Measurements from ENCODE around the gene AOC2. TPM values are rescaled to one million over a fixed set of nuclear protein-coding genes. Genes with fewer than 3 reads are reported as not detected.

Gene AOC2
- total and polyA plus RNA-seq, 2 of the 8 experiments (the other 6 are each of a cell fraction or from before 2014, with no cell fraction given) = 4.2 to 4.7 TPM

GRCh38 chr17:42797067-42798007 lies 47.0 kb upstream of the AOC2 start (continued):
- TF ChIP-seq CBX8 (IDR thresholded peaks at IDR 0.05; ENCODE audit: borderline replicate concordance, low read depth, low read length) = no peak
- TF ChIP-seq RAD21 (IDR thresholded peaks at IDR 0.05 in 1 of 2, conservative IDR thresholded peaks at IDR 0.05 in 1 of 2; ENCODE audit: low read depth in 2 of 2, low read length in 2 of 2) = no peak
